H1 (cell line): Measurements from ENCODE around the gene UBASH3B. TPM values are rescaled to one million over a fixed set of nuclear protein-coding genes. Genes with fewer than 3 reads are reported as not detected.

Experiments
- GABPA ChIP-seq: IDR thresholded peaks from 2 replicates; pipeline ENCODE4 v1.6.1; 2011; ENCODE audit warnings: mild to moderate bottlenecking, low read length, moderate library complexity, borderline replicate concordance; ENCODE audit not compliant: insufficient read depth
- YY1 ChIP-seq: IDR thresholded peaks from 2 replicates; pipeline ENCODE4 v1.6.1; 2011; ENCODE audit warnings: low read depth, mild to moderate bottlenecking, low read length
- polyA plus RNA-seq, 7 experiments: library from polyadenylated mRNA; depleted of rRNA in 3 of 7; stranded (reverse) in 5 of 7; unstranded in 2 of 7; fragments of >200 nt in 5 of 7; fragments of 200-250 nt in 2 of 7; gene quantifications; 1 replicate in 5 of 7; 2 replicates in 1 of 7; 4 replicates in 1 of 7; pipeline versions ENCODE4 v1.2.1 to v1.2.3, GENCODE V29; 2011 to 2013; ENCODE audit warnings: missing spikeins in 2 of 7, mixed read lengths in 2 of 7
- total RNA-seq: library from RNA; stranded (reverse); fragmentation: NEBNext Ultra II Directional; extraction: Animal tissue kit (Norgen Biotek cat#: 25700); gene quantifications from 2 replicates; pipeline ENCODE4 v1.2.1, GENCODE V29; 2021
- TF ChIP-seq, protein P1 (sequence below): IDR thresholded peaks from 2 replicates; pipeline ENCODE4 v1.6.1; 2012; ENCODE audit warnings: inconsistent platforms

Gene UBASH3B
- total and polyA plus RNA-seq, 2 of the 8 experiments (the other 6 are each of a cell fraction or from before 2014, with no cell fraction given): 7.5 to 9.5 TPM

DNA sequence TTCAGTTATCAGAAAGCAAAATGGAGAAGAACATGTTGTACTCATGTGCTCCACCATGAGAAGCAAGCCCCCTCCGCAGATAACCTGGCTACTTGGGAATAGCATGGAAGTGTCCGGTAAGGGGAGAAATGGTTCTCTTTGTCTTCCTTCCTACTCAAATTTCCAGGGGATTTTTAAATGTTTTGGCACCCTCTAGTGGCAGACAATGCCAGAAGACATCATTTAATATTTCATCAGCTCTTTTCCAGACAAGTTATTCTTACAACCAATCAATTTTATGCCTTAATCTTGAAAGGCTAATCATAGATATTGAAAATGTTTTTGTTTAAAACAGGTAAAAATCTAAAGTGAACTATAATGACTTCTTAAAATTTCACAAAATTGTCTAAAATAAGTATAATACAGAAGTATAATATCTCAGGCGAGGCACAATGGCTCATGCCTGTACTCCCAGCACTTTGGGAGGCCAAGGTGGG lies 198.5 kb downstream of the UBASH3B start (continued):
- TF ChIP-seq YY1: 0 out of 2 replicates have a peak, but pooled peaks have one; percentile 14
- TF ChIP-seq GABPA: no peak
- TF ChIP-seq, protein P1, sequence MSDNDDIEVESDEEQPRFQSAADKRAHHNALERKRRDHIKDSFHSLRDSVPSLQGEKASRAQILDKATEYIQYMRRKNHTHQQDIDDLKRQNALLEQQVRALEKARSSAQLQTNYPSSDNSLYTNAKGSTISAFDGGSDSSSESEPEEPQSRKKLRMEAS: 0 out of 2 replicates have a peak, but pooled peaks have one; percentile 31
- TF ChIP-seq, all 59 proteins: peak for 4
